ENCODE measurements around the gene IL1RAPL1.

DNA sequence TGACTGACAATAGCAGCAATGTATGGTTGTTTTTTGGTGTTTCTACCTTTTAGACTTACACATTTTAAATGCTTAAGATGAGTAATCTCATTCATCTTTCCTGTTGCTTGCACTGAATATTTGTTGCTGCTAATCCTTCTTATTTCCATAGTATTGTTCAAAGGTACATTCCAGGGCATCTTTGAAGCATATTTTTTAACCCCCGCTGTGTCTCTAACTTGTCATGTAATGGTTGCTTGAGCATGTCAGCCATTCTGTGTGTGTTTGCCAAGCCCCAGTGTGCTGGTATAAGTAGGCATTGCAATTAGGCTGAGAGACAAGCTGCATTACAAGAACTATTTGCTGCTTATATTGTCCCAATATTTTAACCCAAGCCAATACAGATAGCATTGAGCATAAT is 87.9 kb downstream of the IL1RAPL1 start:
- TF ChIP-seq, protein P1, sequence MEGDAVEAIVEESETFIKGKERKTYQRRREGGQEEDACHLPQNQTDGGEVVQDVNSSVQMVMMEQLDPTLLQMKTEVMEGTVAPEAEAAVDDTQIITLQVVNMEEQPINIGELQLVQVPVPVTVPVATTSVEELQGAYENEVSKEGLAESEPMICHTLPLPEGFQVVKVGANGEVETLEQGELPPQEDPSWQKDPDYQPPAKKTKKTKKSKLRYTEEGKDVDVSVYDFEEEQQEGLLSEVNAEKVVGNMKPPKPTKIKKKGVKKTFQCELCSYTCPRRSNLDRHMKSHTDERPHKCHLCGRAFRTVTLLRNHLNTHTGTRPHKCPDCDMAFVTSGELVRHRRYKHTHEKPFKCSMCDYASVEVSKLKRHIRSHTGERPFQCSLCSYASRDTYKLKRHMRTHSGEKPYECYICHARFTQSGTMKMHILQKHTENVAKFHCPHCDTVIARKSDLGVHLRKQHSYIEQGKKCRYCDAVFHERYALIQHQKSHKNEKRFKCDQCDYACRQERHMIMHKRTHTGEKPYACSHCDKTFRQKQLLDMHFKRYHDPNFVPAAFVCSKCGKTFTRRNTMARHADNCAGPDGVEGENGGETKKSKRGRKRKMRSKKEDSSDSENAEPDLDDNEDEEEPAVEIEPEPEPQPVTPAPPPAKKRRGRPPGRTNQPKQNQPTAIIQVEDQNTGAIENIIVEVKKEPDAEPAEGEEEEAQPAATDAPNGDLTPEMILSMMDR (IDR thresholded peaks at IDR 0.05), result no peak
- no peak for TF ChIP-seq ZFX (IDR thresholded peaks at IDR 0.05; ENCODE audit: borderline replicate concordance)
